NCI-H2107 treated with DMSO at 0.1 percent for 48 hours (cell line): ENCODE results near the gene IDH3G.

Experiments used
- DNase-seq: peaks from one replicate; lab custom pipeline; 2025; ENCODE audit not compliant: unreplicated experiment; lab: John Stamatoyannopoulos, UW

The IDH3G gene

GRCh38 chrX:153773741-153774575, 20.2 kb downstream of the IDH3G start:
- DNase-seq: no peak

- no peak for DNase-seq
Measured at GRCh38 chrX:153773218-153773611, 21.0 kb downstream of the IDH3G start.

GRCh38 chrX:153772316-153773217, 21.6 kb downstream of the IDH3G start:
- DNase-seq: no peak

- DNase-seq: no peak
Measured at GRCh38 chrX:153771415-153772315, 22.5 kb downstream of the IDH3G start.

- no peak for DNase-seq
Measured at GRCh38 chrX:153770601-153771414, 23.4 kb downstream of the IDH3G start.

GRCh38 chrX:153769865-153770600, 24.1 kb downstream of the IDH3G start:
- DNase-seq: no peak

GRCh38 chrX:153769158-153769864, 24.9 kb downstream of the IDH3G start:
- DNase-seq: no peak

GRCh38 chrX:153768311-153769157, 25.6 kb downstream of the IDH3G start:
- no peak for DNase-seq

GRCh38 chrX:153767674-153768055, 26.5 kb downstream of the IDH3G start:
- DNase-seq: no peak

- DNase-seq: no peak
Measured at GRCh38 chrX:153766871-153767673, 27.1 kb downstream of the IDH3G start.

- peak; percentile 75 for DNase-seq
Measured at GRCh38 chrX:153766098-153766817, 27.9 kb downstream of the IDH3G start.

- DNase-seq: no peak
Measured at GRCh38 chrX:153765138-153766079, 28.8 kb downstream of the IDH3G start.

- DNase-seq: no peak
Measured at GRCh38 chrX:153764786-153765137, 29.4 kb downstream of the IDH3G start.

GRCh38 chrX:153763989-153764755, 30.0 kb downstream of the IDH3G start, which contains the start of gene PLXNB3:
TSS of gene PLXNB3 (plus strand) at chrX:153764249. CDS start at chrX:153765536, 1,287 bp downstream.
- peak; percentile 83 for DNase-seq
